HL-60 (cell line): ENCODE measurements around the gene DSTYK.
"Not testable (repeated sequence)": the region's sequence is repeated elsewhere in the genome, so short reads cannot be mapped to it uniquely, and the experiment has no call there.

Experiments
- DNase-seq, 2 experiments: peaks; one replicate each; pipeline ENCODE4 v3.0.0-alpha.2; 2010 to 2020; ENCODE audit warnings: low read depth in 1 of 2, low spot score in 1 of 2
- H3K27ac ChIP-seq: fragments of 250-450 bp; sonication (Bioruptor Pico); replicated peaks from 2 replicates; pipeline ENCODE4 v1.5.1; 2020; ENCODE audit warnings: mild to moderate bottlenecking, moderate library complexity
- H3K27me3 ChIP-seq: fragments of 250-450 bp; sonication (Bioruptor Pico); 2 replicates; pipeline ENCODE4 v1.5.1; 2021; ENCODE audit warnings: mild to moderate bottlenecking, moderate library complexity; ENCODE audit not compliant: insufficient read depth, poor library complexity, severe bottlenecking
- H3K4me3 ChIP-seq: replicated peaks from 2 replicates; pipeline ENCODE4 v1.5.1; 2011; ENCODE audit warnings: mild to moderate bottlenecking, control low read depth, low read length; ENCODE audit not compliant: insufficient read depth
- GABPA ChIP-seq: IDR thresholded peaks from 2 replicates; pipeline ENCODE4 v1.6.1; 2012; ENCODE audit warnings: low read depth
- POLR2AphosphoS5 ChIP-seq: IDR thresholded peaks from 2 replicates; pipeline ENCODE4 v1.6.1; 2012; ENCODE audit warnings: low read depth
- SPI1 ChIP-seq: IDR thresholded peaks from 2 replicates; pipeline ENCODE4 v1.6.1; 2012; ENCODE audit warnings: low read depth, mild to moderate bottlenecking, borderline replicate concordance
- TF ChIP-seq, protein P1 (sequence below): IDR thresholded peaks from one replicate; pipeline ENCODE4 v1.5.1; 2011; ENCODE audit warnings: low read length, control low read depth, inconsistent platforms; ENCODE audit not compliant: insufficient read depth
- TF ChIP-seq, protein P2 (sequence below): IDR thresholded peaks from 2 replicates; pipeline ENCODE4 v1.6.1; 2012; ENCODE audit warnings: low read depth; ENCODE audit not compliant: insufficient replicate concordance

The DSTYK gene

DNA sequence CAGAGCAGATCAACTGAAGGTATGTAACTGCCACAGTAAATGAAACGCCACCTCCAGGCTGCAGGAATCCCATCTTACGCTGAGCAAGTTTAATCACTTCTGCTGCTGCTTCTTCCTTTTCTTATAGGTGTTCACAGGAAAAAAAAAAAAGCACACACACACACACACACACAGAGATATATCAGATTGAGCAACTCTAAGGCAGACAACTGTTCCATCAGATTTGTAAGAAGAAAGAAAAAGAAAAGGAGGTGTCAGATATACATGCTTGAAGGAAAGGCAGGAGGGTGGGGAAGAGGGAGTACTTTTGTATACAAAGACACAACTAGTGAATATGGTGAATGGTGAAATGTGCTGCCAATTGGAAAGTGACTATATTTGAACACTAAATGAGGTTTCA, 28.6 kb downstream of the DSTYK start:
- Histone ChIP-seq H3K27me3 (no peaks in the 10 kb centered on the region), H3K27ac (no peak overlapping the region), H3K4me3 (no peak overlapping the region)
- DNase-seq, result no peak
- TF ChIP-seq SPI1, result no peak
- TF ChIP-seq POLR2AphosphoS5, result no peak
- TF ChIP-seq, protein P1, sequence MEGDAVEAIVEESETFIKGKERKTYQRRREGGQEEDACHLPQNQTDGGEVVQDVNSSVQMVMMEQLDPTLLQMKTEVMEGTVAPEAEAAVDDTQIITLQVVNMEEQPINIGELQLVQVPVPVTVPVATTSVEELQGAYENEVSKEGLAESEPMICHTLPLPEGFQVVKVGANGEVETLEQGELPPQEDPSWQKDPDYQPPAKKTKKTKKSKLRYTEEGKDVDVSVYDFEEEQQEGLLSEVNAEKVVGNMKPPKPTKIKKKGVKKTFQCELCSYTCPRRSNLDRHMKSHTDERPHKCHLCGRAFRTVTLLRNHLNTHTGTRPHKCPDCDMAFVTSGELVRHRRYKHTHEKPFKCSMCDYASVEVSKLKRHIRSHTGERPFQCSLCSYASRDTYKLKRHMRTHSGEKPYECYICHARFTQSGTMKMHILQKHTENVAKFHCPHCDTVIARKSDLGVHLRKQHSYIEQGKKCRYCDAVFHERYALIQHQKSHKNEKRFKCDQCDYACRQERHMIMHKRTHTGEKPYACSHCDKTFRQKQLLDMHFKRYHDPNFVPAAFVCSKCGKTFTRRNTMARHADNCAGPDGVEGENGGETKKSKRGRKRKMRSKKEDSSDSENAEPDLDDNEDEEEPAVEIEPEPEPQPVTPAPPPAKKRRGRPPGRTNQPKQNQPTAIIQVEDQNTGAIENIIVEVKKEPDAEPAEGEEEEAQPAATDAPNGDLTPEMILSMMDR, result no peak
- TF ChIP-seq, protein P2, sequence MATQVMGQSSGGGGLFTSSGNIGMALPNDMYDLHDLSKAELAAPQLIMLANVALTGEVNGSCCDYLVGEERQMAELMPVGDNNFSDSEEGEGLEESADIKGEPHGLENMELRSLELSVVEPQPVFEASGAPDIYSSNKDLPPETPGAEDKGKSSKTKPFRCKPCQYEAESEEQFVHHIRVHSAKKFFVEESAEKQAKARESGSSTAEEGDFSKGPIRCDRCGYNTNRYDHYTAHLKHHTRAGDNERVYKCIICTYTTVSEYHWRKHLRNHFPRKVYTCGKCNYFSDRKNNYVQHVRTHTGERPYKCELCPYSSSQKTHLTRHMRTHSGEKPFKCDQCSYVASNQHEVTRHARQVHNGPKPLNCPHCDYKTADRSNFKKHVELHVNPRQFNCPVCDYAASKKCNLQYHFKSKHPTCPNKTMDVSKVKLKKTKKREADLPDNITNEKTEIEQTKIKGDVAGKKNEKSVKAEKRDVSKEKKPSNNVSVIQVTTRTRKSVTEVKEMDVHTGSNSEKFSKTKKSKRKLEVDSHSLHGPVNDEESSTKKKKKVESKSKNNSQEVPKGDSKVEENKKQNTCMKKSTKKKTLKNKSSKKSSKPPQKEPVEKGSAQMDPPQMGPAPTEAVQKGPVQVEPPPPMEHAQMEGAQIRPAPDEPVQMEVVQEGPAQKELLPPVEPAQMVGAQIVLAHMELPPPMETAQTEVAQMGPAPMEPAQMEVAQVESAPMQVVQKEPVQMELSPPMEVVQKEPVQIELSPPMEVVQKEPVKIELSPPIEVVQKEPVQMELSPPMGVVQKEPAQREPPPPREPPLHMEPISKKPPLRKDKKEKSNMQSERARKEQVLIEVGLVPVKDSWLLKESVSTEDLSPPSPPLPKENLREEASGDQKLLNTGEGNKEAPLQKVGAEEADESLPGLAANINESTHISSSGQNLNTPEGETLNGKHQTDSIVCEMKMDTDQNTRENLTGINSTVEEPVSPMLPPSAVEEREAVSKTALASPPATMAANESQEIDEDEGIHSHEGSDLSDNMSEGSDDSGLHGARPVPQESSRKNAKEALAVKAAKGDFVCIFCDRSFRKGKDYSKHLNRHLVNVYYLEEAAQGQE, result no peak
- TF ChIP-seq GABPA, result no peak

DNA sequence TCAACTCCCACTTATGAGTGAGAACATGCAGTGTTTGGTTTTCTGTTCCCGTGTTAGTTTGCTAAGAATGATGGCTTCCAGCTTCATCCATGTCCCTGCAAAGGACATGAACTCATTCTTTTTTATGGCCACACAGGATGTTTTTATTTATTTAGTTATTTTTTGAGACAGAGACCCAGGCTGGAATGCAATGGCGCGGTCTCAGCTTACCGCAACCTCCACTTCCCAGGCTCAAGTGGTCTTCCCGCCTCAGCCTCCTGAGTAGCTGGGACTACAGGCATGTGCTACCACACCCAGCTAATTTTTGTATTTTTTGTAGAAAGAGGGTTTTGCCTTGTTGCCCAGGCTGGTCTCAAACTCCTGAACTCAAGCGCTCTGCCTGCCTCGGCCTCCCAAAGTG, 31.2 kb downstream of the DSTYK start:
- not testable (repeated sequence) for H3K4me3 ChIP-seq, DNase-seq, H3K27ac ChIP-seq, H3K27me3 ChIP-seq

DNA sequence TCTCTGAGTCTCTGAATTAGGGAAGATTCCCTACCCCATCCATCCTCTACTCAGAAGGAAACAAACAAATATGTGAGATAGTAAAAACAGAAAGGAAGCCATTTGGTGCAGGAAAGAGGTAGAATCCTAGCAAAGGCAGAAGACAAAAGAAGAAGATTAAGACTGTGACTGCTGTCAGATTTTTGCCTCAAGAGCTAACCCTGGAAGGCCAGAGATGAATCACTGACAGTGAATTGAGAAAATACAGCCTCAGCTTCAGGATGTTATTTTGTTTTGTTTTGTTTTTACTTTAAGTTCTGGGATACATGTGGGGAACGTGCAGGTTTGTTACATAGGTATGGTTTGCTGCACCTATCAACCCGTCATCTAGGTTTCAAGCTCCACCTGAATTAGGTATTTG, 31.7 kb downstream of the DSTYK start:
- H3K27me3 ChIP-seq, result no peaks in the 10 kb centered on the region
- TF ChIP-seq GABPA, result no peak
- TF ChIP-seq POLR2AphosphoS5, result no peak
- TF ChIP-seq, protein P1, result no peak
- no peak for TF ChIP-seq SPI1
- TF ChIP-seq, protein P2, result no peak
- no peak overlapping the region for H3K27ac ChIP-seq
- DNase-seq, result no peak
- no peak overlapping the region for H3K4me3 ChIP-seq

DNA sequence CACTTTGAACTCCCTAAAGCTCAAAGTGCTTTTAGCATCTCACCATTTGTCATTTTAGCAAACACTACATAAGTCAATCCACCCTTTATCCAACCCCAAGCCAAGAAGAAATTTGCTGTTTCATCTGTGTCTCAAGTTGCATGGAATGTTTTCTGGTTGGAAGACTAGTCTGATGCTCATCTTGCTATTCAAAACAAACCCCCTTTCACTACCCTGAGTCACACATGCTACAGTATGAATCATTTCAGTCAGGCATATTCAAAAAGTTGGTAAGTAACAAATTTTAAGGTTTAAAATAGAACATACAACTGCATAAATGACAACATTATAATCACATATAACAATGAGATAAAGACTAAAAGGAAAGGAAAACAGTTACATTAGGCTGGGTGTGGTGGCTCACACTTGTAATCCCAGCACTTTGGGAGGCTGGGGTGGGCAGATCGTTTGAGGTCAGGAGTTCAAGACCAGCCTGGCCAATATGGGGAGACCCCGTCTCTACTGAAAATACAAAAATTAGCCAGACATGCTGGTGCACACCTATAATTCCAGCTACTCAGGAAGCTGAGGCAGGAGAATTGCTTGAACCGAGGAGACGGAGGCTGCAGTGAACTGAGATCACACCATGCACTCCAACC, 38.7 kb downstream of the DSTYK start:
- H3K27ac ChIP-seq, result no peak overlapping the region
- TF ChIP-seq, protein P2, result no peak
- TF ChIP-seq SPI1 (no peak), GABPA (no peak), POLR2AphosphoS5 (no peak)
- TF ChIP-seq, protein P1, result no peak
- H3K27me3 ChIP-seq, result no peaks in the 10 kb centered on the region
- no peak overlapping the region for H3K4me3 ChIP-seq
- no peak for DNase-seq
